ENCODE measurements around the gene ELK3.

ELK3 gene

GRCh38 chr12:96310067-96310466, 115.9 kb downstream of the ELK3 start:
- no peak for TF ChIP-seq TSHZ2 (CRISPR knock-in tag; IDR thresholded peaks at IDR 0.05)
- no peak for TF ChIP-seq OSR1 (CRISPR knock-in tag; IDR thresholded peaks at IDR 0.05)
- no peak for TF ChIP-seq PPARA (CRISPR knock-in tag; IDR thresholded peaks at IDR 0.05; ENCODE audit: borderline replicate concordance)
- no peak for TF ChIP-seq ESRRG (CRISPR knock-in tag; IDR thresholded peaks at IDR 0.05)
- TF ChIP-seq ARNTL (CRISPR knock-in tag; IDR thresholded peaks at IDR 0.05; ENCODE audit: borderline replicate concordance, low read depth): no peak
- TF ChIP-seq ZNF70 (CRISPR knock-in tag; IDR thresholded peaks at IDR 0.05): no peak
- no peak for TF ChIP-seq RARB (CRISPR knock-in tag; IDR thresholded peaks at IDR 0.05)
- TF ChIP-seq PATZ1 (CRISPR knock-in tag; IDR thresholded peaks at IDR 0.05; ENCODE audit: borderline replicate concordance): no peak
- TF ChIP-seq BACH2 (CRISPR knock-in tag; IDR thresholded peaks at IDR 0.05; ENCODE audit: borderline replicate concordance): no peak
- TF ChIP-seq POU6F1 (CRISPR knock-in tag; IDR thresholded peaks at IDR 0.05; ENCODE audit: borderline replicate concordance, low read depth): no peak
- TF ChIP-seq TOX (CRISPR knock-in tag; IDR thresholded peaks at IDR 0.05; ENCODE audit: borderline replicate concordance): no peak
- no peak for TF ChIP-seq GLIS3 (CRISPR knock-in tag; IDR thresholded peaks at IDR 0.05)
- no peak for TF ChIP-seq ZFP3 (CRISPR knock-in tag; IDR thresholded peaks at IDR 0.05)
- TF ChIP-seq CSDC2 (CRISPR knock-in tag; IDR thresholded peaks at IDR 0.05): no peak
- no peak for TF ChIP-seq ZNF565 (CRISPR knock-in tag; conservative IDR thresholded peaks at IDR 0.05; ENCODE audit: low read depth)
- TF ChIP-seq ISL1 (CRISPR knock-in tag; IDR thresholded peaks at IDR 0.05): no peak
- no peak for TF ChIP-seq CREB5 (CRISPR knock-in tag; IDR thresholded peaks at IDR 0.05; ENCODE audit: low read depth)
- ATAC-seq: no peak

GRCh38 chr12:96311191-96311590, 117.0 kb downstream of the ELK3 start:
- no peak for ATAC-seq
- TF ChIP-seq ISL1 (CRISPR knock-in tag; IDR thresholded peaks at IDR 0.05): no peak
- no peak for TF ChIP-seq SNAI2 (CRISPR knock-in tag; IDR thresholded peaks at IDR 0.05)
- no peak for TF ChIP-seq GLIS3 (CRISPR knock-in tag; IDR thresholded peaks at IDR 0.05)
- TF ChIP-seq TOX (CRISPR knock-in tag; IDR thresholded peaks at IDR 0.05; ENCODE audit: borderline replicate concordance): no peak
- TF ChIP-seq ESRRG (CRISPR knock-in tag; IDR thresholded peaks at IDR 0.05): no peak
- no peak for TF ChIP-seq ZFP30 (CRISPR knock-in tag; IDR thresholded peaks at IDR 0.05)
- no peak for TF ChIP-seq PATZ1 (CRISPR knock-in tag; IDR thresholded peaks at IDR 0.05; ENCODE audit: borderline replicate concordance)
- TF ChIP-seq OSR1 (CRISPR knock-in tag; IDR thresholded peaks at IDR 0.05): no peak
- TF ChIP-seq CREB5 (CRISPR knock-in tag; IDR thresholded peaks at IDR 0.05; ENCODE audit: low read depth): no peak
- no peak for TF ChIP-seq ZC3H10 (CRISPR knock-in tag; IDR thresholded peaks at IDR 0.05)
- TF ChIP-seq TSHZ2 (CRISPR knock-in tag; IDR thresholded peaks at IDR 0.05): no peak
- no peak for TF ChIP-seq ZNF70 (CRISPR knock-in tag; IDR thresholded peaks at IDR 0.05)
- no peak for TF ChIP-seq POU6F1 (CRISPR knock-in tag; IDR thresholded peaks at IDR 0.05; ENCODE audit: borderline replicate concordance, low read depth)
- TF ChIP-seq ZFP3 (CRISPR knock-in tag; IDR thresholded peaks at IDR 0.05): no peak
- no peak for TF ChIP-seq TCF4 (CRISPR knock-in tag; IDR thresholded peaks at IDR 0.05; ENCODE audit: borderline replicate concordance)
- TF ChIP-seq CSRNP3 (CRISPR knock-in tag; IDR thresholded peaks at IDR 0.05): no peak
